CD4-positive, alpha-beta T cell treated with Interleukin-4 for 4 hours (primary cell): ENCODE data around the gene MBOAT1.
"Not testable (repeated sequence)": the region's sequence is repeated elsewhere in the genome, so short reads cannot be mapped to it uniquely, and the experiment has no call there.

Experiments
- DNase-seq: peaks from one replicate; pipeline ENCODE4 v3.0.0-alpha.2; 2020

MBOAT1 gene

DNA sequence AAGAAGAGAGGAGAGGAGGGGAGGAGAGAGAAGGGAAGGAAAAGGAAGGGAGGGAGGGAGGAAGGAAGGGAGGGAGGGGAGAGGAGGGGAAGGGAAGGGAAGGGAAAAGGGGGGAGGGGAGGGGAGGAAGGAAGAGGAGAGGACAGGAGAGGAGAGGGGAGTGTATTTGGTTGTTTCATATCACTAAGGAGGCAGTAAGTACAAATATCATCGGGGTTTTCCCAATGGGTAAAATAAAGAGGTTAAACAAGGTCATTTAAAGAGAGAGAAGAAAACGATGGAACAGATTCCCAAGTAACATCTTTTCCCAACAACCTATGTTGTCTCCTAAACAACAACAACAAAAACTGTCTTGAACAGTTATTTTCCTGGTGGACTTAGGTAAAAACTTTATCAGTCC lies 43.6 kb downstream of the MBOAT1 start:
- DNase-seq: no peak

GRCh38 chr6:20167601-20168000 lies 44.7 kb downstream of the MBOAT1 start:
- DNase-seq: no peak

DNA sequence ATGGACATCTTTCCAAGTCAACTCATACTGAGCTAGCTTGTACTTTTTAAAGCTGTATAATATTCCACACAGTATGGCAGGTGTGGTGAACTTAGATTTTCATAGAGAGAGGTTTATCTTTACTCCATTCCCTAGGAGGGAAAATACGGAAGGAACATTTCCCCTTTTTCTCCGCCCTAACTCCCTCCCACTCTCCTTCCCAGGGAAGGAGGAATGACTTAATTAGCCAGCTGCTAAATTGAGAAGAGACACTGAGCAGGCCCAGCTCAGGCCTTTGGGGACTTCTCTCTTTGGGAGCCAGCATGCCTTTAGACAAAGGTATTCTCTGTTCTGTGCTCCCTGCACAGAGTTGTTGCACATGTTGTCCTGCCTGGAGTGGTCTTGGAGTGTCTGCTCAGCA lies 46.1 kb downstream of the MBOAT1 start:
- no peak for DNase-seq

DNA sequence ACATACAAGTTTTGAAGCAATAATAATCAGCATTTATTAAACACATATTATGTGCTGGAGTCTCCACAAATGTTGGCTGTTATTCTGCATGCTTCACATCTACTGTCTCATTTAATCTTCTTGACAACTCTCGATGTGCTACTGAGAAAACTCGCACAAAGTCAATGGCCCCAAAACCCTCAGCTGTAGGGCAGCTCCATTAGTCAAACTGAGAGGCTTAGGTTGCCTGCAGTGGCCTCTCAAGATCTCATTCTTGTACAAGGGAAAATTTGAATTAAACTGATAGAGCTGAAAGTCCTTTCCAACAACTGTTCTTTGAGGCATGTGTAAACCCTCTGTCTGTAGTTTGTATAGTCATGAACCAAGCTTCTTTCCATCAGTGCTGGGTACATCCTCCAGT lies 49.8 kb downstream of the MBOAT1 start:
- no peak for DNase-seq

GRCh38 chr6:20160541-20161283 lies 51.6 kb downstream of the MBOAT1 start:
- no peak for DNase-seq

DNA sequence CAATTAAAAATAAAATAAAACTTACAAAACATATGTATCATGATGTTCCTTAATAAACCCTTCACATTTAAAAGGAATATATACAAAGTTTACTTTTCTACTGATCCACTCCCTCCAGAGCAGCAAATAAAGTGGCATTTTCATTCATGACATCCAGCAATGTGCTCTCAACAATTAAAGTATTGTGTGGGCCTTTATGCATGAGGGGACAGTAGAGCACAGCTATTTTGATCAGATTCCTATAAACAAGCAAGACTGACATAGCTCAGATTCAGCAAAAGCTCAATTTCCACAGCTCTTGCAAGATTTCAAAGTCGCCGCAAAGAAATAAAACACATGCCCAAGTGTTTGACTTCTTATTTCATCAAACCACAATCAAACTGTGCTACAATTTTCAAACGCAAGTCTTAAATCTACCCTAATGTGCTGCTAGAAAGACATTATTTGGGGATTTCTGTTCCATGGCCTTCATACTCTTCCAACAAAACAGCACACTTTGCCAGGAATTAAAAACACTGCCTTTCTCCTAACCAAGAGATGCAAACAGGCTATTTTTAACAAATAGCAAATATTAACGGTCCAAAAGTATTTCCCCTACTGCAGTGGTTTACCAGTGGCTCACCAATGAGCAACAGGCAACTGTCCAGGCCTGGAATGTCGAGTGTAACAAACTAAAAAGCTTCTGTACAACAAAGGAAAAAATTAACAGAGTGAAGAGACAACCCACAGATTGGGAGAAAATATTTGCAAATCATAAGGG lies 52.3 kb downstream of the MBOAT1 start:
- no peak for DNase-seq

DNA sequence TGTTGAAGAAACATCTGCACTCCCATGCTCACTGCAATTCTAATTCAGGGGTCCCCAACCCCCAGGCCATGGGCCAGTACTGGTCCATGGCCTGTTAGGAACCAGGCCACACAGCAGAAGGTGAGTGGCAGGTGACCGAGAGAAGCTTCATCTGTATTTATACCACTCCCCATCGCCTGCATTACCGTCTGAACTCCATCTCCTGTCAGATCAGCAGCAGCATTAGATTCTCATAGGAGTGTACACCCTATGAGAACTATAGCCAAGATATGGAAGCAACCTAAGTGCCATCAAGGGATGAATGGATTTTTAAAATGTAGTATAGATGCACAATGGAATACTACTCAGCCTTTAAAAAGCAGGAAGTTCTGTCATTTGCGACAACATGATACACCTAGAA lies 53.2 kb downstream of the MBOAT1 start:
- DNase-seq: no peak

- no peak for DNase-seq
These were observed 53.6 kb downstream of the MBOAT1 start for GRCh38 chr6:20158676-20159075.

DNA sequence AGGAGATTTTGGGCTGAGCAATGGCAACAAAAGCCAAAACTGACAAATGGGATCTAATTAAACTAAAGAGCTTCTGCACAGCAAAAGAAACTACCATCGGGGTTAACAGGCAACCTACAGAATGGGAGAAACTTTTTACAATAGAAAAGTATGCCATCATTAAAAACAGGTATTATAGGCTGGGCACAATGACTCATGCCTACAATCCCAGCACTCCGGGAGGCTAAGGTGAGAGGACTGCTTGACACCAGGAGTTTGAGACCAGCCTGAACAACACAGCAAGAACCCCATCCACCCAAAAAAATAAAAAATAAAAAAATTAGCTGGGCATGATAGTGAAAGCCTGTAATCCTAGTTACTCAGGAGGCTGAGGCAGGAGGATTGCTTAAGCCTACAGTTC lies 55.4 kb downstream of the MBOAT1 start:
- no peak for DNase-seq

- DNase-seq: no peak
These were observed 57.5 kb downstream of the MBOAT1 start for GRCh38 chr6:20154753-20155152.

DNA sequence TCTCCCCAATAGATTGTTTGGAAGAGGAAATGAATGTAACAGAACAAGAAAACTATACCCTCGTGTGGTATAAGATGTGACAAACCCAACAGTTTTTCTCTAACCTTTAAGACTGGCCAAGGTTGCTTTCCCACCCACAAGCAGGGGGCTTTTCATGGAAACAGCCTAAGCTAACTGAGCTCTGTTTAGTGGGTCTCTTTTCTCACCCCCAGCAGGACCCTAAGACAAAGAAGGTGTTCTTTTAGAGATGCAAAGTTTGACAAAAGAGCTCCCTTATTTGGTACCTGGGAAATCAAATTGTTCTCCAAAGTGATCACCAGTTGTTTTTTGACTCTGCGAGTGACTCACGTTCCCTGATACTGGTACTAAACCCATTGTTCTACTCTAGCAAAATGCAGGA lies 59.1 kb downstream of the MBOAT1 start:
- DNase-seq: no peak

GRCh38 chr6:20148433-20148832 lies 63.8 kb downstream of the MBOAT1 start:
- DNase-seq: no peak

- DNase-seq: no peak
These were observed 64.8 kb downstream of the MBOAT1 start for GRCh38 chr6:20147469-20147868.

DNA sequence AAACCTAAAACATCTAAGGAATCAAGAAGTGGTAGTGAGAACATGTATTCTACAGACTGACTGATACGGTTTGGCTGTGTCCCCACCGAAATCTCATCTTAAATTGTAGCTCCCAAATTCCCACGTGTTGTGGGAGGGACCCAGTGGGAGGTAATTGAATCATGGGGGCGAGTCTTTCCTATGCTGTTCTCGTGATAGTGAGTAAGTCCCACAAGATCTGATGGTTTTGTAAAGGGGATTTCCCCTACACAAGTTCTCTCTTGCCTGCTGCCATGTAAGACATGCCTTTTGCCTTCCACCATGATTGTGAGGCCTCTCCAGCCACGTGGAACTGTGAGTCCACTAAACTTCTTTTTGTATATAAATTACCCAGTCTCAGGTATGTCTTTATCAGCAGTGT lies 65.4 kb downstream of the MBOAT1 start:
- DNase-seq: not testable (repeated sequence)

DNA sequence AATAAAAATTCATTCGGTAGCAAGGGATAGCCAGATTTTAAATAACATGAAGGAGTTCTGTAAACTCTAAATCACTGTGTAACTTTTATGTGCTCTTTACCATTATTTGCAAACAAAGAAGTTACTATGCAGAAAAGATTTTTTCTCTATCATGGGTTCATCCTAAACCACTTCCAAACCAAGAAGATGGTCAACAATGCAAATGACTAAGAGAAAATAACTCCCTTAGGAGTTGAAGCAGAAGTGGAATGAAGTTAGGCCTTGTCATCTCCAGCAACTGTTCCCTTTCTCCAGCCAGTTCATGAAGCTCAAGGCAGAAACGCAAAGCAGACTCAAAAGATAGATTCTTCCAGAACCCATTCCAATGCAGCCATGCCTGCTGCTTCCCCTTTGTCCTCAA lies 66.0 kb downstream of the MBOAT1 start:
- no peak for DNase-seq

DNA sequence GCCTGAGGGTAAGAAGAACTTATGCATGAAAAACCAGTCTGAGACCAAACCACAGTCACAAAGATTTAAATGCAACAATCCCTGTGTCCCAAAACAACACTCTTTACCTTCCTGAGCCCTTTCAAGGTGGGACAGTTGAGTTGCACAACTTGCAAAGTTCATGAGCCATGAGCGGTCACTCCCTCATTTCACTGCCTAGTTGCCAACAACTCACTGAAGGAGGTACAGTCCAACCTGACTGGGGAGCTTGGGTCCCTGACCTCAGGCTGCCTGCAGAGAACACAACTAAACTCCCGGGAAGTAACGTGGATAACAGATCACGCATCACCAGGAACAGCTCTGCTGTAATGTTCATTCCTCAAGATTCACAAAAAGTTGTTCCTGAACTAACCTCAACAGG lies 69.4 kb downstream of the MBOAT1 start:
- no peak for DNase-seq

GRCh38 chr6:20141931-20142330 lies 70.3 kb downstream of the MBOAT1 start:
- DNase-seq: no peak

DNA sequence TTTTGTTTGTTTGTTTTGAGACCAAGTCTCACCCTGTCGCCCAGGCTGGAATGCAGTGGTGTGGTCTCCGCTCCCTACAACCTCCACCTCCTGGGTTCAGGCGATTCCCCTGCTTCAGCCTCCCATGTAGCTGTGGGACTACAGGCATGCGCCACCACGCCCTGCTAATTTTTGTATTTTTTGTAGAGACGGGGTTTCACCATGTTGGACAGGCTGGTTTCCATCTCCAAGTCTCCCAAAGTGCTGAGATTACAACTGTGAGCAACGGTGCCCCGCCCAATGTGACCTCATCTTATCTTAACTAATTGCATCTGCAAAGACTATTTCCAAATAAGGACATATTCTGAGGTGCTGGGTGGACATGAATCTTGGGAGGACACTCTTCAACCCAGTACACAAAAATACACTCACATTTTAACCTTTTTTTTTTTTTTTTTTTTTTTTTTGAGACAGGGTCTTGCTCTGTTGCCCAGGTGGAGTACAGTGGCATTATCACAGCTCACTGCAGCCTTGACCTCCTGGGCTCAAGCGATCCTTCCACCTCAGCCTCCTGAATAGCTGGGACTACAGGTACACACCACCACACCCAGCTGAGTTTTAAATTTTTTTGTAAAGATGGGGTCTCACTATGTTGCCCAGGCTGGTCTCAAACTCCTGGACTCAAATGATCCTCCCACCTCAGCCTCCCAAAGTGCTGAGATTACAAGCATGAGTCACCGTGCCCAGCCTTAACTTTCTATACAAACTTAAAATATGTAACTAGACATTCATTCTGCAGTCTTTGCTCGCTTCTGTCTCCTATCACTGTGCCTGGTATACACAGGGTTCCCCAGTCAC lies 72.9 kb downstream of the MBOAT1 start:
- DNase-seq: not testable (repeated sequence)

DNA sequence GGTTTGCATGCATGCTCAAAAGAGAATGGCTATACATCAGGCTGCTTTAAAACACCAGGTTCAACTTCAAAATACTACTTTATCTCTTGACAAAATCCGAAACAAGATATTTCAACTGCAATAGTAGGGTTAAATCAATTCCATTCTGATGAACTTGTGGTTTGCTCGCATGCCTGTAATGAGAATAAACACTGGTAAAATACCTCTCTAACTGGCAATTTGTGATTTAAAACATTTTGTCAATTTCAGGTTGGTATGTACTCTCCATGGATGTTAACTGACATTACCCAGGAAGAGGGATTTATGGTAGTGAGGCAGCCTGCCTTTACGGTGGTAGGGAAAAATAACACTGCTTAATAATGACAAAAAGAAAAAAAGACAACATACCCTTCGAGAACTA lies 74.4 kb downstream of the MBOAT1 start:
- no peak for DNase-seq

GRCh38 chr6:20137240-20137639 lies 75.0 kb downstream of the MBOAT1 start:
- DNase-seq: no peak

GRCh38 chr6:20135677-20136268 lies 76.5 kb downstream of the MBOAT1 start:
- no peak for DNase-seq

GRCh38 chr6:20134613-20135012 lies 77.7 kb downstream of the MBOAT1 start:
- no peak for DNase-seq
